Mammary epithelial cell (primary cell): ENCODE measurements around the gene ZSCAN2.

Source experiments
- CTCF ChIP-seq, 2 donors: IDR thresholded peaks in 1 of 2; conservative IDR thresholded peaks in 1 of 2; 2 replicates each; pipeline ENCODE4 v1.5.1; 2011 to 2012; ENCODE audit warnings: inconsistent platforms in 2 of 2, low read length in 2 of 2, mild to moderate bottlenecking in 2 of 2, control low read depth in 1 of 2, low read depth in 1 of 2; ENCODE audit not compliant: insufficient read depth in 1 of 2; ENCODE audit errors: extremely low read depth in 1 of 2
- EZH2 ChIP-seq: IDR thresholded peaks from 2 replicates; pipeline ENCODE4 v1.6.1; 2012; ENCODE audit warnings: low read length, inconsistent platforms, borderline replicate concordance

GRCh38 chr15:84590406-84590805, 10.4 kb upstream of the ZSCAN2 start:
- TF ChIP-seq CTCF (conservative IDR thresholded peaks at IDR 0.05 in 1 of 2, IDR thresholded peaks at IDR 0.05 in 1 of 2; ENCODE audit: extremely low read depth in 1 of 2, insufficient read depth in 1 of 2, low read depth in 1 of 2, low read length in 2 of 2): no peak
- TF ChIP-seq EZH2: no peak
